ENCODE data around the gene TOR1AIP2. TPM values are rescaled to one million over a fixed set of nuclear protein-coding genes. Genes with fewer than 3 reads are reported as not detected.

The TOR1AIP2 gene
- total RNA-seq, 1 donor from 2014 or later, result 88.5 TPM

DNA sequence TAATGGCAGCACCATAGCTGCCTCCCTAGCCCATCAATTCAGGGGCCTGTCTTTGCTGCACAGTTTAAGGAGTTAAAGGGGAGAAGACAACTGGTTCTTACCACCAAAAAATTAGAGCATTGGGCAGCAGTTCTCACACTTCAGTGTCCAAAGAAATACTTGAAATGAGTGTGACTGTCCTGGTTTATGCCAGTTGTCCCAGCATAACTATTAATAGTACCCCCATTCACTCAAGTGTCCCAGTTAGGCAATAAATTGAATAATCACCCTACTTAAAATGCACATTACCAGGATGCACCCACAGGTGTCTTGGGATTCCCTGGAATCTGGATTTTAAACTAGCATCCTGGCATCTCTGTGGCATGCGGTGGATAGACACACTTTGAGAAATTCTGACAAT lies 83.5 kb downstream of the TOR1AIP2 start:
- TF ChIP-seq, protein P1, sequence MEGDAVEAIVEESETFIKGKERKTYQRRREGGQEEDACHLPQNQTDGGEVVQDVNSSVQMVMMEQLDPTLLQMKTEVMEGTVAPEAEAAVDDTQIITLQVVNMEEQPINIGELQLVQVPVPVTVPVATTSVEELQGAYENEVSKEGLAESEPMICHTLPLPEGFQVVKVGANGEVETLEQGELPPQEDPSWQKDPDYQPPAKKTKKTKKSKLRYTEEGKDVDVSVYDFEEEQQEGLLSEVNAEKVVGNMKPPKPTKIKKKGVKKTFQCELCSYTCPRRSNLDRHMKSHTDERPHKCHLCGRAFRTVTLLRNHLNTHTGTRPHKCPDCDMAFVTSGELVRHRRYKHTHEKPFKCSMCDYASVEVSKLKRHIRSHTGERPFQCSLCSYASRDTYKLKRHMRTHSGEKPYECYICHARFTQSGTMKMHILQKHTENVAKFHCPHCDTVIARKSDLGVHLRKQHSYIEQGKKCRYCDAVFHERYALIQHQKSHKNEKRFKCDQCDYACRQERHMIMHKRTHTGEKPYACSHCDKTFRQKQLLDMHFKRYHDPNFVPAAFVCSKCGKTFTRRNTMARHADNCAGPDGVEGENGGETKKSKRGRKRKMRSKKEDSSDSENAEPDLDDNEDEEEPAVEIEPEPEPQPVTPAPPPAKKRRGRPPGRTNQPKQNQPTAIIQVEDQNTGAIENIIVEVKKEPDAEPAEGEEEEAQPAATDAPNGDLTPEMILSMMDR (IDR thresholded peaks at IDR 0.05), result no peak
- no peaks in the 10 kb centered on the region for H3K27me3 ChIP-seq
- no peak overlapping the region for H3K27ac ChIP-seq
- H3K36me3 ChIP-seq, result no peaks in the 10 kb centered on the region
- H3K4me1 ChIP-seq, result no peaks in the 10 kb centered on the region
- H3K9me3 ChIP-seq, result no peaks in the 10 kb centered on the region
- DNase-seq, result no peak
- intact Hi-C loops (cut with DNase I), result no loop called here
- no peak for ATAC-seq
- no peak overlapping the region for H3K4me3 ChIP-seq

DNA sequence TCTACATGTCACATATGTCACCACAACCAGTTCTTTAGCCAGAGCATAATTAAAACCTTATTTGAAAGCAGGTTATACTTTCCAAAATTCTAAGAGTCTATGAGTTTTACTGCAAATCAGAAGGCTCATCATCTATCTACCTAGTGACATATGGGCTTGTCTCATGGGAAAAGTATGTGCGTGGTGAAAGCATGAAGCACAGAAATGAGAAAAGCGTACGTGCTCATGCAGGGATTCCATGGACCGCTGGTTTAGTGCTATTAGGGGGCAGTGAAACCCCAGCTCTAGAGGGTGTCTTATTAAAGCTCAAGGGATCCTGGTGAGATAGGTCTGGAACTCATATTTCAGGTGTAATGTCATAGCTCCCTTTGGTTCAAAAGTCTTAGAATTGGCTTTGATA lies 84.3 kb downstream of the TOR1AIP2 start:
- TF ChIP-seq, protein P1 (IDR thresholded peaks at IDR 0.05), result no peak
- DNase-seq (no peak), ATAC-seq (no peak)
- no peaks in the 10 kb centered on the region for H3K27me3 ChIP-seq
- H3K4me3 ChIP-seq, result no peak overlapping the region
- no peaks in the 10 kb centered on the region for H3K4me1 ChIP-seq
- no peak overlapping the region for H3K27ac ChIP-seq
- no peaks in the 10 kb centered on the region for H3K36me3 ChIP-seq
- intact Hi-C loops (cut with DNase I), result no loop called here
- H3K9me3 ChIP-seq, result no peaks in the 10 kb centered on the region

Other genes with a start within 250 kb of the TOR1AIP2 start
- gene FAM163A, start 134.5 kb downstream of the TOR1AIP2 start, total RNA-seq, result not detected
- 68.8 TPM for gene TOR1AIP1, start 4.5 kb upstream of the TOR1AIP2 start, total RNA-seq
- 51.2 TPM for gene CEP350, start 77.0 kb upstream of the TOR1AIP2 start, total RNA-seq

Measured in upper lobe of right lung (tissue), 1 donor.